Ovary (tissue), 9 donors: Measurements from ENCODE around the gene LCE5A. TPM values are rescaled to one million over a fixed set of nuclear protein-coding genes. Genes with fewer than 3 reads are reported as not detected.

Source experiments
- DNase-seq, 5 donors: peaks; one replicate each; pipeline ENCODE4 v3.0.0-alpha.2; 2019 to 2020
- H3K27ac ChIP-seq, 2 donors: fragments of 200-600 bp; one replicate each; pipeline versions ENCODE4 v1.5.1 to v1.8.0; 2019 to 2022
- H3K27me3 ChIP-seq: fragments of 200-600 bp; one replicate; pipeline ENCODE4 v1.8.0; 2022
- H3K36me3 ChIP-seq: fragments of 200-600 bp; sonication (generic); one replicate; pipeline ENCODE4 v1.5.1; 2019
- H3K4me1 ChIP-seq: one replicate; pipeline ENCODE4 v1.8.1; 2013; ENCODE audit warnings: mild to moderate bottlenecking, moderate library complexity; ENCODE audit not compliant: insufficient read depth
- H3K4me3 ChIP-seq: fragments of 200-600 bp; sonication (generic); one replicate; pipeline ENCODE4 v1.5.1; 2017
- H3K9me3 ChIP-seq, 2 donors: fragments of 200-600 bp in 1 of 2; sonication (generic) in 1 of 2; one replicate each; pipeline versions ENCODE4 v1.5.1 to v1.8.1; 2013 to 2019; ENCODE audit warnings: mild to moderate bottlenecking in 1 of 2, moderate library complexity in 1 of 2
- CTCF ChIP-seq, 3 donors: fragments of 450-650 bp in 2 of 3; fragments of 200-600 bp in 1 of 3; IDR thresholded peaks; one replicate each; pipeline versions ENCODE4 v1.5.1 to v1.8.0; 2016 to 2022; ENCODE audit warnings: antibody characterized with exemption in 3 of 3, mild to moderate bottlenecking in 1 of 3
- EP300 ChIP-seq: sonication (generic); formaldehyde crosslinking; IDR thresholded peaks from one replicate; pipeline ENCODE4 v1.6.1; 2017; ENCODE audit warnings: antibody characterized with exemption
- POLR2A ChIP-seq: fragments of 450-650 bp; IDR thresholded peaks from one replicate; pipeline ENCODE4 v1.6.1; 2017; ENCODE audit warnings: antibody characterized with exemption, mild to moderate bottlenecking, moderate library complexity
- WGBS, 3 donors: extraction: QIAGEN DNeasy Blood & Tissue Kit in 1 of 3; methylation state at CpG; one replicate each; pipeline versions ENCODE4 v1.1.5 to v1.1.7; 2013 to 2017; 5-methylcytosine and 5-hydroxymethylcytosine counted together
- intact Hi-C, 4 donors: fragments of 100-400 bp; cut with DNase I; formaldehyde crosslinking; loops; one replicate each; pipeline versions ENCODE4 v1.11.0 to v1.15.1; 2022 to 2023
- polyA plus RNA-seq, 2 donors: library from polyadenylated mRNA; stranded (reverse); fragments of 200-250 nt in 1 of 2; fragments of 350-450 nt in 1 of 2; fragmentation: Illumina TruSeq in 1 of 2; extraction: RNeasy Lipid Tissue Mini Kit (QIAGEN cat#74804) in 1 of 2; gene quantifications; one replicate each; pipeline ENCODE4 v1.2.3, GENCODE V29; 2013 to 2014
- total RNA-seq, 7 donors: library from RNA; depleted of rRNA in 2 of 7; stranded (reverse); fragments of >200 nt in 2 of 7; fragmentation: NEBNext Ultra II Directional in 3 of 7; extraction: Animal tissue kit (Norgen Biotek cat#: 25700) in 3 of 7; gene quantifications; one replicate each; pipeline versions ENCODE4 v1.1.0 to v1.2.4, GENCODE V29; 2016 to 2023
- donor health status: DM: no; HTN: no; CAD: no; lungs with moderate emphysema.
- donor health status: DM: no; HTN: no; CAD: no.
- donor health status: Bipolar disorder and iron deficiency.
- donor health status: DM: yes; HTN: yes; CAD: no.
- donor health status: DM: no; HTN: no; CAD: no.
- donor health status: DM: yes; HTN: yes; CAD: no.

LCE5A gene
- total and polyA plus RNA-seq, 9 donors: not detected

- H3K4me1 ChIP-seq: no peaks in the 10 kb centered on the region
- H3K36me3 ChIP-seq: no peaks in the 10 kb centered on the region
- H3K4me3 ChIP-seq: no peak overlapping the region
- WGBS, 3 donors: 21 to 27% (median 24%) methylated on average over 7 of the region's 7 CpGs
- no peak for DNase-seq
- intact Hi-C loops: no loop called here
- TF ChIP-seq CTCF (IDR thresholded peaks at IDR 0.05): no peak
- no peak for TF ChIP-seq POLR2A
- no peak for TF ChIP-seq EP300
- H3K27ac ChIP-seq: no peak overlapping the region
- H3K9me3 ChIP-seq: no peaks in the 10 kb centered on the region
- H3K27me3 ChIP-seq: no peaks in the 10 kb centered on the region
Measured at GRCh38 chr1:152533327-152533938, 22.8 kb downstream of the LCE5A start.

- H3K27me3 ChIP-seq: no peaks in the 10 kb centered on the region
- no peaks in the 10 kb centered on the region for H3K9me3 ChIP-seq
- H3K4me1 ChIP-seq: no peaks in the 10 kb centered on the region
- 51 to 77% (median 56%) methylated on average over 3 of the region's 3 CpGs for WGBS, 3 donors
- no peak overlapping the region for H3K4me3 ChIP-seq
- TF ChIP-seq EP300 (no peak), CTCF (IDR thresholded peaks at IDR 0.05) (no peak), POLR2A (no peak)
- H3K27ac ChIP-seq: no peak overlapping the region
- intact Hi-C loops: no loop called here
- DNase-seq: no peak
- no peaks in the 10 kb centered on the region for H3K36me3 ChIP-seq
Measured at GRCh38 chr1:152535774-152536173, 25.2 kb downstream of the LCE5A start.

GRCh38 chr1:152537496-152537895, 26.9 kb downstream of the LCE5A start:
- no peak overlapping the region for H3K4me3 ChIP-seq
- no peak for DNase-seq
- 31 to 49% (median 43%) methylated on average over 4 of the region's 4 CpGs for WGBS, 3 donors
- H3K9me3 ChIP-seq: no peaks in the 10 kb centered on the region
- H3K27me3 ChIP-seq: no peaks in the 10 kb centered on the region
- no peak overlapping the region for H3K27ac ChIP-seq
- TF ChIP-seq POLR2A: no peak
- no peak for TF ChIP-seq CTCF (IDR thresholded peaks at IDR 0.05)
- intact Hi-C loops: no loop called here
- H3K36me3 ChIP-seq: no peaks in the 10 kb centered on the region
- no peaks in the 10 kb centered on the region for H3K4me1 ChIP-seq

GRCh38 chr1:152539901-152540300, 29.3 kb downstream of the LCE5A start:
- Histone ChIP-seq H3K9me3 (no peaks in the 10 kb centered on the region), H3K27me3 (no peaks in the 10 kb centered on the region), H3K27ac (no peak overlapping the region), H3K36me3 (no peaks in the 10 kb centered on the region), H3K4me3 (no peak overlapping the region), H3K4me1 (no peaks in the 10 kb centered on the region)
- TF ChIP-seq POLR2A (no peak), EP300 (no peak), CTCF (IDR thresholded peaks at IDR 0.05) (no peak)
- intact Hi-C loops: no loop called here
- DNase-seq: no peak
- WGBS, 3 donors: 55 to 66% (median 64%) methylated on average over 2 of the region's 2 CpGs
